GM19351 (cell line): ENCODE results near the gene CHMP2B.

ENCODE experiments used
- ATAC-seq: cut with Tn5 transposase; IDR thresholded peaks from one replicate; pipeline ENCODE4 v1.9.1; 2021; ENCODE audit warnings: mild to moderate bottlenecking, moderate library complexity; ENCODE audit not compliant: unreplicated experiment

Gene CHMP2B, protein sequence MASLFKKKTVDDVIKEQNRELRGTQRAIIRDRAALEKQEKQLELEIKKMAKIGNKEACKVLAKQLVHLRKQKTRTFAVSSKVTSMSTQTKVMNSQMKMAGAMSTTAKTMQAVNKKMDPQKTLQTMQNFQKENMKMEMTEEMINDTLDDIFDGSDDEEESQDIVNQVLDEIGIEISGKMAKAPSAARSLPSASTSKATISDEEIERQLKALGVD

DNA sequence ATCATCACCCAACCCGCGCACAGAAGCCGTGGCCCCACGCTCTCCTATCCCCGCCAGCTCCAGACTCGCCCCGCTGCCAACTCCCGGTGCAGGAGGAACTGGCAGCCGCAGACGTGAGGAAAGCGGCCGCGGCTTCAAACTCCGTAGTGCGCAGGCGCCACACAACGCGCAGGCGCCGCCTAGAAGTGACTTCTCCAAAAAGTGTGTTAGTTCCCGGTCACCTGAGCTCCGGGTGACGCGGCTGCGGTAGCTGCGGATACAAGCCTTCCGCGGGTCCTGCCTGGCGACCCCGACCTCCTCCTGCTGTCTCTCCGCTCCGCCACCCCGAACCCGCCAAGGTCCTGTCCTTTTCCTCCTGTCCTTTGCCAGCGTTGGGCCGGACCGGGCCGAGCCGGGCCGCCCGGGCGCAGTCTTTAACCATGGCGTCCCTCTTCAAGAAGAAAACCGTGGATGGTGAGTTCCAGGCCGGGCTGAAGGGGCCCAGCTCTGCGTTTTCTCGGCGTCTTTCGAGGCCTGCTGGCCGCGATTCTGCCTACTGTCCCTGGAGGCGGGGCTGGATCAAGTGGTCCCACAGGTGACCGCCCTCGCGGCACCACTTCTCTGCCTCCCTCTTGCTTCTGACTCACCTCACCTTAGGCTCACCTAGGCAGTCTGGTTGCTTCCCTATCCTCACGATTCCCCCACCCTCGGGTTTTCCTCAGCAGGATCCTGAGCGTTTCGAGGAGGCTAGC lies at the start of gene CHMP2B:
TSS of gene CHMP2B (plus strand) at position 206 of the 731 bp plus-strand sequence. CDS start at position 420, 214 bp downstream.
- ATAC-seq, result peak; percentile 90

- no peak for ATAC-seq
Observed at GRCh38 chr3:87179642-87180041, 47.5 kb upstream of the CHMP2B start.

- no peak for ATAC-seq
Observed at GRCh38 chr3:87181551-87181950, 45.6 kb upstream of the CHMP2B start.

- no peak for ATAC-seq
Observed at GRCh38 chr3:87182023-87182422, 45.1 kb upstream of the CHMP2B start.

DNA sequence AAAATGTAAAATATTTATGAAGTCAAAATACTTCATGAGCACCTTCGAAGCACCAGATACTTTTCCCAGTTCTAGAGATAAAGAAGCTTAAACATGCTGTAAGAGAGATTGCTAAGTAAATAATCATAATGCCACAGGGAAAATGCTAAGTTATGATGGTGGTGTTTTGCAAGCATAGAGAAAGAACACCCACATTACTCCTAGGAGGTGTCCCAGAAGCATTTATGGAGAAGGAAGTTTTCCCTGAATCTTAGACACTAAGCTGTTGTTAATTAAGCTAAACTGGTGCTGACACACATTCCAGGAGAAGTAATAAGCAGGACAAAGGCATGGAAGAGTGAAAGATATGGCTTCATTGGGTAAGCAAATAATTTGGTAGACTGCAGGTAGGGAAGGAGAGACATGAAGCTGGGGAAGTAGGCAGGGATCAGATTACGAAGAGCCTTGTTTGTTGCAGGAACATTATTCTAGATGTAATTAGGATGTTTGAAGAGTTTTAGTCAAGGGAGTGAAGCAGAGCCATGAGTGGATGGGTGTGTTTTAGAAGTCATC lies 40.4 kb upstream of the CHMP2B start:
- no peak for ATAC-seq

DNA sequence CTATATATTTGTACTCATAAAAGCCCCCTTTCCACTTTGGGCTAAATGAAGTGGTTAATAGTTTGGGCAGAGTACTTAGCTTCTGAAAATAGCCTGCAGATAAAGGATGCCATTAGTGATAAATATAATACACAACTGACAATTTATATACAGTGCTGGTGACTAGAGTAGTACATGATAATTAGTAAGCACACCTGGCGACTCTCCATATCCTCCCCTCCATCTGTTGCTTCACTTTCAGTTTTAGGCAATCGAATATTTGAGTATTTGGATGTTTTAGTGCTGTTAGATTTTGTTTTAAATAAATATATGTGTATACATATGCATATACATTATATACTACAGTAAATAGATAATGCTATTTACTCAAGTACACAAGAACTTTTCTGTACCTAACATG lies 35.9 kb upstream of the CHMP2B start:
- no peak for ATAC-seq

GRCh38 chr3:87191641-87192040 lies 35.5 kb upstream of the CHMP2B start:
- ATAC-seq, result no peak

GRCh38 chr3:87196879-87197278 lies 30.2 kb upstream of the CHMP2B start:
- no peak for ATAC-seq

- ATAC-seq, result no peak
Observed at GRCh38 chr3:87197531-87197930, 29.6 kb upstream of the CHMP2B start.

DNA sequence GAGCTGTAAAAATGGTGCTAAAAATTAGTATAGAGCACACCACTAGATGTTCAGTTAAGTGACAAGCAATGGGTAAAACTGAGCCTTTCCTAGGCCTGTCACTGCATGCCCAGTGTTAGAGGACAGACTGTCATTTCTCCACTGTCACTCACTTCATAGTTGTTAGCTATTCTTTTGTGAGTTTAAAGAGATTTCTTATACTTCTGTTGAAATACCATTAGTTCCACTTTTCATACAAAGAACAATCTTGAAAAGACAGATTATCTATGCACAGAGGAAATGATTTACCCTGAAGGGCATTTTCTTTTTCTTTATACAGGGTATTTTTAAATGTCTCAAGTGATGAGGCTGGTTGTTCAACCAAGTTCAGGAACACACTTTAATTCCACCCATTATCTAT lies 28.3 kb upstream of the CHMP2B start:
- ATAC-seq, result no peak

DNA sequence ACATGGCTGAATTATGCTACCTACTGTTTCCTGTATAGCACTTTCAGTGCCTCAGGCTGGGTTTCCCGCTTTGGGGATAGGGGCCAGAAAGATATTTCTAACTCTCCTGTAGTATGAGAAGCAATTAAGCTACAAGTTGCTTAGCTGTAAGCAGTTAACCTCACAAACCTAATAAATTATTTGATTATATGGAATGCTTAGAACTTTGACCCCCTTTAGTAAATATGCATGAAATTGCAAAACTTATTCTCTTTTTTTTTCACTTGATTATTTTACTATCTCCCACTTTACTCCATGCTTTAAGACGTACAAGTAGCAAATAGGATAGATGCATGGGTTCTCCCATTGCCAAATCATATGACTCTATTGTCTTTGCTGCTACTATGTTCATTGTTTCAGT lies 27.5 kb upstream of the CHMP2B start:
- ATAC-seq, result no peak

GRCh38 chr3:87200060-87200647 lies 27.0 kb upstream of the CHMP2B start:
- no peak for ATAC-seq

- no peak for ATAC-seq
Observed at GRCh38 chr3:87201727-87202126, 25.4 kb upstream of the CHMP2B start.

DNA sequence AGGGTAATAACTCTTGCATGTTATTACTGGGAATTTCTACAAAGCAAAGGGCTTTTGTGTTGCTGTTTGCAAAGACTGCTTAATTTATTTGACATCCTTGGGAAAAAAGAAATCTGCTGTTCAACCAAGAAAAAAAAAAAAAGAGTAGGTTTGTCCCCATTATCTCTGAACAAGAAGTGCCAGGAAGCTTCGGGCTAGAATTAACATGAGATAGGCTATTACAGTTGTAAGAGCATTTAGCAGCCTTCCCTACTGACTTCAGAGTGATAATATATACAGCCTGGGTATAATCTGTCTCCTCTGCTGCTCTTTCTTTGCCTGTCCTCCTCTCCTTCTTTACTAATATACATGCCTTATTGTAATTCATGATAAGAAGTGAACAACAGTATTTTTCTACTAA lies 23.3 kb upstream of the CHMP2B start:
- ATAC-seq, result no peak

DNA sequence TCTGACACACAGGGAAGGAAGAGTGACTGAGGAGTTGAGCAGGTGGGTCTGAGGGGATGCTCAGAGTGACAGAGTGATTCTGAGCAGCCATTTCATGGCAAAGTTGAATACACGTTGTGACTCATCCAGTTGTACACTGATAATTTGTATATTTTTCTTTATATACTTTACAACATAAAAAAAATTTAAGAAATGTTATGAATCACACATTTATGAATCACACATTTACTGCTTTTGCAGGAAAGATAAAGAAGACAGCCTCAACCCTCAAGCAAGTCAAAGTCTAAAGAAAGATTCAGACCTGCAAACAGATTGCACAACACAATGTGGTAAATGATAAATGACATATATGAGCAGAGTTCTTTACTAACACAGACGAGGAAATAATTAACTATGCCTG lies 21.0 kb upstream of the CHMP2B start:
- no peak for ATAC-seq

GRCh38 chr3:87206635-87207034 lies 20.5 kb upstream of the CHMP2B start:
- ATAC-seq, result no peak

DNA sequence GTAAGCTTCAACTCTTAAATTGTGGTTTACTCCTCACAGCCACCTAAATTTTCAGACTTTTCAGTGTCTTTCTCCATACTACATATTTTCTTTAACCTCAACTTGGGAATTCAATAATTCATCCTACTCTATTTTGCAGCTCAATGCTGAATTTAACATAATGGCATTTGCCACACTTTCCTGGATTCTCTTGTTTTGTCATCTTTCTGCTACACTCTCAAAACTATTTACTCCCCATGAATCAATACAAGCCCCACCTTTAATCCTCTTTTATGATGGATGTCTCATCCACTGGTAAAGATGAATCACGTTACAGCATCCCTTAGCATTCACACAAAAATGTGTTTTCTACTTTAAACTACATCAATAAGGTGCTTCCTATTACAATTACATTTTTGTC lies 19.6 kb upstream of the CHMP2B start:
- ATAC-seq, result no peak

- ATAC-seq, result no peak
Observed at GRCh38 chr3:87209111-87209510, 18.0 kb upstream of the CHMP2B start.

DNA sequence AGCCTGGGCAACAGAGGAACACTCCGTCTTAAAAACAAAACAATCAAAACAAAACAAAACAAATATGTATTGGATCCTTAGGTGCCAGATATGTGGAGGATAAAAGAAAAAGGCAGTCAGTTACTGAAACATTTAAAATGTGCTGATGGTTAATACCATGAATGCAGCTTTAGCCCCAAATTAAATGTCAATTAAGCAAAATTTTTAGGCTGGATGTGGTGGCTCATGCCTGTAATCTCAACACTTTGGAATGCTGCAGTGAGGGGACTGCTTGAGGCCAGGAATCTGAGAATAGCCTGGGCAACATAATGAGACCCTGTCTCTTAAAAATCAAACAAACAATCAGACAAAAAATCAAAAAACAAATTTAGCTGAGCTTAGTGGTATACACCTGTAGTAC lies 8.5 kb upstream of the CHMP2B start:
- ATAC-seq, result no peak

DNA sequence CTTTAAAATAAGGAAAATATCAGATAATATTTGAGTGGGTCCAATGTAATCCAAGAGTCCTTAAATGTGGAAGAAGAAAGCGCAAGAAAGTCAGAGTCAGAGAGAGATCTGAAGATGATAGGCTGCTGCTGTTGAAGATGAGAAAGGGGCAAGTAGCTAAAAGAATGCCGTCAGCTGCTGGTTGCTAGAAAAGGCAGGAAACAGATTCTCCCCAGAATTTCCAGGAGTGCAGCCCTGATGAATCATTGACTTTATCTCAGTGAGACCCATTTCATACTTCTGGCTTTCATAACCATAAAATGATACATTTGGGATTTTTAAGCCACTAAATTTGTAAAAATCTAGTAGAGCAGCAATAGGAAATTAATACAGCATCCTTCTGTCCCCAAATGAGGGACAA lies 7.5 kb upstream of the CHMP2B start:
- no peak for ATAC-seq

- ATAC-seq, result no peak
Observed at GRCh38 chr3:87225659-87226058, 1.4 kb upstream of the CHMP2B start.

- ATAC-seq, result peak; percentile 4
Observed at GRCh38 chr3:87227835-87228144, 681 bp downstream of the CHMP2B start.
